Activated naive CD8-positive, alpha-beta T cell treated with anti-CD3 and anti-CD28 coated beads, Interleukin-2, amount 50 U/mL, for 16 hours (primary cell): ENCODE results near the gene DUOXA1.
"Not testable (repeated sequence)": the region's sequence is repeated elsewhere in the genome, so short reads cannot be mapped to it uniquely, and the experiment has no call there.

ENCODE experiments used
- DNase-seq: peaks from one replicate; pipeline ENCODE4 v3.0.0-alpha.2; 2020; ENCODE audit warnings: low read depth, low spot score

Gene DUOXA1

GRCh38 chr15:45150997-45151396 is 21.3 kb upstream of the DUOXA1 start:
- no peak for DNase-seq

DNA sequence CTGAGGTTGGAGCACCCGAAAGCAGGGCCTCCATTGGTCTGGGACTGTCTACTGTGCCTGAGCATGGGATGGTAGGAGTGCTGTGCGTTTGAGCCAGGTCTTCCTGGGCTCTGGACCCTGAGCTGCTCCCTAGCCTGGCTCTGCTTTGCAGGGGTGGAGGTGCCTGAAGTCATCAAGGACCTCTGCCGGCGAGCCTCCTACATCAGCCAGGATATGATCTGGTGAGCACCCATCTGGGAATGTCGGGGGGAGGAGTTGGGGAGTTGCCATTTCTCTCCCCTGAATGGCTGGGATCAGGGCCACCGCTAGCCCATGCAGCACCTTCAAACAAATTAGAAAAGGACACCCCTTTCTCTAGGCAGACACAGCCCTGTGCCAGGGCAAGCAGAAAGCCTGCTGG is 20.8 kb upstream of the DUOXA1 start:
- DNase-seq, result no peak

DNA sequence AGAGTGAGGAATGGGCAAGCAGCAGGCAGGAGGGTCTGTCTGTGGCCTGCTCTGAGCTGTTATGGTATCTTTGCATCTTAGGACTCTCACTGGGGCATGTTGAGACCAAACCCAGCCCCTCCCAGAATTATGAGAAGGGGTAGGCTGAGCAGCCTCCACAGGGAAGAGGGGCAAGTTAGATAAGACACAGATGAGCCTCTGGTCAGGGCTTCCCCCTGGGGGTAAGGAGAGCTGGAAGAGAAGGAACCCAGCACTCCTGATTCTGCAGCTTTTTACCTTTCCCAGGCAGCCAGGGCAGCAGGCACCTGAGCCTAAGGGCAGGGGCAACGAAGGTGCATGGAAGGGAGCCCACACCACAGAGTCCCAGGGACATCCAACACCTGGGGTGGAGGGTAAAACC is 19.4 kb upstream of the DUOXA1 start:
- no peak for DNase-seq

- DNase-seq, result no peak
These were observed 18.7 kb upstream of the DUOXA1 start for GRCh38 chr15:45148076-45149059.

DNA sequence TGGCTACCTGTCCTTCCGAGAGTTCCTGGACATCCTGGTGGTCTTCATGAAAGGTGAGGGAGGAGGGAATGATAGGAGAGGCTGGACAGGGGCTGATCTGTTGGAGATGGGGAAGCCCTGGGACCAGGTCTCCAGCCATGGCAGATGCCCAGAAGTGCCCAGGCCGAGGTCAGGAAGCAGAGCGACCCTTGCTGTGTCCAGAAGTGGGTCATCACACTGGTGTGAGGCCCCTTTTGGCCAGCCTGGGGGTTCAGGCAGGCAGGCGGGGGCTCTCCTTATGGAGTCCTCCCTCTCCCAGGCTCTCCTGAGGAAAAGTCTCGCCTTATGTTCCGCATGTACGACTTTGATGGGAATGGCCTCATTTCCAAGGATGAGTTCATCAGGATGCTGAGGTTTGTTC is 17.9 kb upstream of the DUOXA1 start:
- DNase-seq, result no peak

- DNase-seq, result no peak
These were observed 16.7 kb upstream of the DUOXA1 start for GRCh38 chr15:45146405-45146804.

- DNase-seq, result no peak
These were observed 15.1 kb upstream of the DUOXA1 start for GRCh38 chr15:45144775-45145174.

- no peak for DNase-seq
These were observed 14.3 kb upstream of the DUOXA1 start for GRCh38 chr15:45143946-45144345.

- no peak for DNase-seq
These were observed 13.4 kb upstream of the DUOXA1 start for GRCh38 chr15:45143056-45143455.

- no peak for DNase-seq
These were observed 11.7 kb upstream of the DUOXA1 start for GRCh38 chr15:45141386-45141785.

GRCh38 chr15:45140557-45141250 is 11.0 kb upstream of the DUOXA1 start:
- no peak for DNase-seq

GRCh38 chr15:45139770-45140169 is 10.1 kb upstream of the DUOXA1 start:
- no peak for DNase-seq

GRCh38 chr15:45138814-45139765 is 9.4 kb upstream of the DUOXA1 start:
- DNase-seq, result no peak

DNA sequence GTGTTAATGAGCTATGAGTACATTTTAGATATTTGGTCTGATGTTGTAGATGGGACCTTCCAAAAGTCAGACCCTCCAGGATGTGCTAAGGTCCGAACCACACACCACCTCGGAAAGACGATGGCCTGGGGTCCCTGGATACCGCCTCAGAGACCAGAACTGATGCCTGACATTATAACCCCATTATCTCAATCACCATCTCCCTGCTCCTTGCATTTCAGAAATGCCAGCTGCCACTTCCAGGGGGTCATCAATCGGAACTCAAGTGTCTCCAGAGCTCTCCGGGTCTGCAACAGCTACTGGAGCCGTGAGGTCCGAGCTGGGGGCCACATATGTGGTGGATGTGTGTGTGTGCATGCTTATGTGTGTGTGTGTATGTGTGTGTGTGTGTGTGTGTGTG is 8.0 kb upstream of the DUOXA1 start:
- no peak for DNase-seq

DNA sequence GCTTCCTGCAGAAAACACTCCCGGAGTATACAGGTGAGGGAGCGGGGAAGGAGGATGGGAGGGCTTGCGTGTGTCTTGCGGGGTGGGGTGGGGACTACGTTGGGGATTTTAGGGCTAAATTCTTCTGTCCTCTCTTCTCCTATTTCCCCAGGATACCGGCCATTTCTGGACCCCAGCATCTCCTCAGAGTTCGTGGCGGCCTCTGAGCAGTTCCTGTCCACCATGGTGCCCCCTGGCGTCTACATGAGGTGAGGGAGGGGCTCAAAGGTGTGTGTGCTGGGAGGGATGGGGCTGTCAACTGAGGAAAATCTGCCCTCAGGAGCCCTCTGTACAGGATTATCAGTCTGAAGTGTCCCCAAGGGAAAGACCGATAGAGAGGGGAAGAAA is 6.7 kb upstream of the DUOXA1 start:
- no peak for DNase-seq

GRCh38 chr15:45135705-45136377 is 6.2 kb upstream of the DUOXA1 start:
- not testable (repeated sequence) for DNase-seq

- no peak for DNase-seq
These were observed 5.3 kb upstream of the DUOXA1 start for GRCh38 chr15:45134682-45135604.

DNA sequence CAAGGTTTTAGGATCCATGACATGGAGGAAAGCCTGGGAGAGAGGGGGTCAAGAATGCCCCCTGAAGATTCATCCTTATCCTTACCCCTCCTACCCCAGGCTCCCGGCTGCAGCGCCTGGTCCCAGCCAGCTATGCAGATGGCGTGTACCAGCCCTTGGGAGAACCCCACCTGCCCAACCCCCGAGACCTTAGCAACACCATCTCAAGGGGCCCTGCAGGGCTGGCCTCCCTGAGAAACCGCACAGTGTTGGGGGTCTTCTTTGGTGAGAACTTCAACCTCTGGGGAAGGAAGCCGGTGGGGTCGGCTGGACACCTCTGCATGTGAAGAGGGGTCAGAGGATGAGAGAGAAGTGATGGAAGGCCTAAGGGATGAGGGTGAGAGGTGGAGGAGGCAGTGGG is 4.4 kb upstream of the DUOXA1 start:
- no peak for DNase-seq

- DNase-seq, result no peak
These were observed 3.9 kb upstream of the DUOXA1 start for GRCh38 chr15:45133561-45133920.
